ENCODE results near the gene TNKS1BP1. TPM values are rescaled to one million over a fixed set of nuclear protein-coding genes. Genes with fewer than 3 reads are reported as not detected.

Gene TNKS1BP1
- total and polyA plus RNA-seq, 2 of the 8 experiments (the other 6 are each of a cell fraction or from before 2014, with no cell fraction given): 50.0 to 122 TPM

DNA sequence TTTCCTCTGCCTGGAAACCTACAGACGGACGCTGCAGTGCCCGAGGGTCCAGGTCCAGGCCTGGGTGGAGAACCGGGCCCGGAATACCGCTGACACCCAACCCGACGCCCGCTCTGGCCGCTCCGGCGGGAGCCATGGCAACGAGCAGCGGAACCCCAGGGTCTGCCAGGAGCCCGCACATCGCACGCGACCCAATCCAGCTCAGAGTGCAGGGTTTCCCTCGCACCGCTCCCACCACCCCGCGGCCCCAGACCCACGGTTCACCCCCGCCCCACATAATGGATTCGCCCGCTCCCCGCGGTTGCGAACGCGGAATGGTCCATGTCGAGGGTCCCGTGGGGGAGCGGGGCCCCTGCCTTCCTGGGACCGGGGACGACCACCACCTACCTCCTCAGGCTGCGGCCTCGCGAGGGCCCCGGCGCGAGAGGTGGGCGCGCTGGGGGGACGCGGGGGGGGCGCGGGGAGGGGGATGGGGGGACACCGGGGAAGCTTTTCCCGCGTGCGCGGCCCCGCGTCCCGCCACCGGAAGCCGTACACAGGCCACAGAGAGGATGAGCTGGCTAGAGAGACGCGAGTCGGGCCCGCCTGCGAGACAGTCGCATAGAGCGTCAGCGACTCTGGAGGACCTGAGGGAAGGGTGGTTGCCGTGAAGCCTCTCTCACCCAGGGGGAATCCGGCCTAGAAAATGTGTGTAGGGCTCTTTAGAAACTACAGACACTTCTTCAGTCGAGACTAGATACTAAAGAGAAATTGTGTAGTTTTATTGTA is 10.8 kb upstream of the TNKS1BP1 start, which contains the start of gene SSRP1:
SSRP1 (minus strand) TSS at position 550 of the 768 bp plus-strand sequence. CDS start 771 bp downstream, outside the sequence.
- no peaks in the 10 kb centered on the region for H3K9me3 ChIP-seq (ENCODE audit: insufficient read depth in 2 of 2, low read depth in 1 of 2, low read length in 1 of 2)
- H3K27ac ChIP-seq (ENCODE audit: low read depth, low read length): peak within 1 kb of the TSS; percentile 9; the same call in 1 of the 2 replicates
- peak within 1 kb of the TSS; percentile 66; the same call in 1 of the 2 replicates for H2BK5ac ChIP-seq (ENCODE audit: low read depth, low read length)
- peaks cover 0 to 5% (median 2%) of the 10 kb centered on the region in 4 experiments; a peak in 2 of 7 replicates for H3K27me3 ChIP-seq (replicated peaks in 1 of 4; ENCODE audit: control insufficient read depth in 3 of 4, extremely low read depth in 1 of 4, insufficient read depth in 3 of 4, low read length in 3 of 4)
- DNase-seq (ENCODE audit: low read depth in 1 of 2, low spot score in 2 of 2) (peak in 1 of 2 experiments; percentile 82), FAIRE-seq (peak; percentile 32)
- H3K79me1 ChIP-seq (ENCODE audit: low read depth, low read length): peaks cover 6% of the 10 kb centered on the region
- peak within 1 kb of the TSS; percentile 35 for H3K56ac ChIP-seq (replicated peaks; ENCODE audit: insufficient read length, low read depth, low read length)
- ChIA-PET CTCF (ENCODE audit: partially characterized antibody) (interaction anchor here (1.0 to 2.2 kb wide), 3 partner anchors 10 to 379 kb away, joined by 3 to 6 read pairs (median 4); partner anchors contain the start of gene TNKS1BP1), POLR2A (ENCODE audit: partially characterized antibody) (interaction anchor here (1.0 to 45.7 kb wide), 9 partner anchors 10 to 311 kb away, joined by 3 to 1279 read pairs (median 3); partner anchors contain the start of gene TNKS1BP1)
- H3K14ac ChIP-seq (ENCODE audit: insufficient read length): no peak within 1 kb of the TSS
- no peak within 1 kb of the TSS for H2BK20ac ChIP-seq (ENCODE audit: low read length)
- peak within 1 kb of the TSS; percentile 33 for H4K5ac ChIP-seq (ENCODE audit: insufficient read length, low read depth, low read length)
- peak within 1 kb of the TSS; percentile 93 for H2AFZ ChIP-seq (ENCODE audit: low read length)
- WGBS, 2 experiments (ENCODE audit: extremely low coverage in 1 of 2, insufficient coverage in 1 of 2, insufficient read length in 1 of 2, insufficient replicate concordance in 2 of 2, low coverage in 1 of 2, low lambda C conversion rate in 2 of 2, missing lambda C conversion rate in 1 of 2): 2% methylated on average over 43 of the region's 69 CpGs; no CpG with 5 or more reads in 1 of the 2 experiments
- peak within 1 kb of the TSS; percentile 66 to 93 (median 69) for H3K9ac ChIP-seq (replicated peaks in 1 of 4; ENCODE audit: extremely low read depth in 1 of 4, low read depth in 3 of 4, low read length in 3 of 4)
- 0 out of 2 replicates have a peak within 1 kb of the TSS, but pooled peaks have one; percentile 5 for H2BK15ac ChIP-seq (ENCODE audit: low read length)
- H3K23me2 ChIP-seq (ENCODE audit: low read depth, low read length): peaks cover 4% of the 10 kb centered on the region
- no peak within 1 kb of the TSS for H2BK120ac ChIP-seq (replicated peaks; ENCODE audit: low read depth, low read length)
- H2AK5ac ChIP-seq (ENCODE audit: low read depth, low read length): no peak within 1 kb of the TSS
- peak within 1 kb of the TSS; percentile 63; the same call in 1 of the 2 replicates for H3K18ac ChIP-seq (ENCODE audit: extremely low read depth, low read length)
- H3K36me3 ChIP-seq (ENCODE audit: control insufficient read depth in 2 of 4, insufficient read depth in 4 of 4, low read length in 3 of 4): peaks cover 29 to 40% (median 34%) of the 10 kb centered on the region in 4 experiments
- peak within 1 kb of the TSS; percentile 80 to 94 for H3K4me2 ChIP-seq (ENCODE audit: insufficient read depth in 1 of 2, low read depth in 2 of 2, low read length in 2 of 2)
- H3K23ac ChIP-seq (ENCODE audit: insufficient read length): no peak within 1 kb of the TSS
- no peak within 1 kb of the TSS for H2BK12ac ChIP-seq (ENCODE audit: low read depth, low read length)
- no peak within 1 kb of the TSS for H4K91ac ChIP-seq (replicated peaks; ENCODE audit: insufficient read length, low read length)
- H3K4me3 ChIP-seq (ENCODE audit: extremely low read depth in 1 of 4, insufficient read depth in 2 of 4, low read depth in 3 of 4, low read length in 4 of 4): peak within 1 kb of the TSS; percentile 71 to 96 (median 81)
- peaks cover 12 to 29% of the 10 kb centered on the region in 2 experiments for H3K79me2 ChIP-seq (ENCODE audit: control insufficient read depth in 1 of 2, insufficient read depth in 2 of 2, low read length in 2 of 2)
- H3K4me1 ChIP-seq (replicated peaks in 1 of 4; ENCODE audit: control insufficient read depth in 3 of 4, insufficient read depth in 4 of 4, low read length in 3 of 4): peaks cover 5 to 8% (median 6%) of the 10 kb centered on the region in 4 experiments; a peak in 6 of 7 replicates
- H3K4ac ChIP-seq (replicated peaks; ENCODE audit: insufficient read length, low read depth, low read length): no peak within 1 kb of the TSS
- no peak within 1 kb of the TSS; the same call in 1 of the 2 replicates for H4K8ac ChIP-seq (ENCODE audit: extremely low read depth, insufficient read depth, low read length)
- peaks cover 2 to 7% of the 10 kb centered on the region in 2 experiments for H4K20me1 ChIP-seq (replicated peaks in 1 of 2; ENCODE audit: control insufficient read depth in 1 of 2, insufficient read depth in 2 of 2, low read length in 2 of 2)
- TF ChIP-seq FOSL1 (IDR thresholded peaks at IDR 0.05; ENCODE audit: insufficient read depth, low read depth, low read length) (no peak), RFX5 (IDR thresholded peaks at IDR 0.05; ENCODE audit: borderline replicate concordance, low read depth, low read length) (no peak), RNF2 (IDR thresholded peaks at IDR 0.05; ENCODE audit: borderline replicate concordance, low read depth, low read length, missing control alignments, poor library complexity, severe bottlenecking) (no peak), USF2 (IDR thresholded peaks at IDR 0.05; ENCODE audit: low read length) (no peak), JUN (IDR thresholded peaks at IDR 0.05; ENCODE audit: low read depth, low read length) (no peak), POLR2AphosphoS5 (IDR thresholded peaks at IDR 0.05; ENCODE audit: low read depth, low read length) (peak; percentile 60; the same call in 1 of the 2 replicates), TCF12 (IDR thresholded peaks at IDR 0.05; ENCODE audit: low read depth, low read length) (no peak), RAD21 (IDR thresholded peaks at IDR 0.05 in 1 of 2, conservative IDR thresholded peaks at IDR 0.05 in 1 of 2; ENCODE audit: low read depth in 2 of 2, low read length in 2 of 2) (no peak), ZNF274 (IDR thresholded peaks at IDR 0.05; ENCODE audit: borderline replicate concordance, extremely low read depth, low read length) (no peak)
